Activated CD4-positive, alpha-beta T cell treated with anti-CD3 and anti-CD28 coated beads, Interleukin-2, amount 10 ng/mL, durations not matched to agents 7 days and 5 days (primary cell): ENCODE measurements around the gene SPAG5. TPM values are rescaled to one million over a fixed set of nuclear protein-coding genes. Genes with fewer than 3 reads are reported as not detected.

Experiments used
- CTCF ChIA-PET: fragments of 350-600 bp; sonication (Branson Sonifier 250); formaldehyde crosslinking; loops from one replicate; lab custom pipeline; 2021; ENCODE audit warnings: antibody characterized with exemption; lab: Charles Lee
- POLR2A ChIA-PET: fragments of 350-600 bp; sonication (Branson Sonifier 250); formaldehyde crosslinking; loops from one replicate; lab custom pipeline; 2021; ENCODE audit warnings: antibody characterized with exemption; lab: Charles Lee
- DNase-seq: peaks from one replicate; pipeline ENCODE4 v3.0.0-alpha.2; 2020
- H3K27ac Mint-ChIP-seq: one replicate; pipeline ENCODE4 v1.8.0; 2021; ENCODE audit warnings: mild to moderate bottlenecking, moderate library complexity, mixed read lengths
- H3K27me3 Mint-ChIP-seq: one replicate; pipeline ENCODE4 v1.8.0; 2021; ENCODE audit warnings: mixed read lengths
- H3K36me3 Mint-ChIP-seq: one replicate; pipeline ENCODE4 v1.8.0; 2021; ENCODE audit warnings: low read depth, mixed read lengths
- H3K4me1 Mint-ChIP-seq: one replicate; pipeline ENCODE4 v1.8.0; 2021; ENCODE audit warnings: mixed read lengths
- H3K4me3 Mint-ChIP-seq: one replicate; pipeline ENCODE4 v1.8.0; 2021; ENCODE audit warnings: mild to moderate bottlenecking, moderate library complexity, mixed read lengths
- H3K9me3 Mint-ChIP-seq: one replicate; pipeline ENCODE4 v1.8.0; 2021; ENCODE audit warnings: mixed read lengths
- total RNA-seq, 2 experiments: library from RNA; stranded (reverse); gene quantifications; one replicate each; pipeline ENCODE4 v1.2.3, GENCODE V29; 2021

SPAG5 gene, protein sequence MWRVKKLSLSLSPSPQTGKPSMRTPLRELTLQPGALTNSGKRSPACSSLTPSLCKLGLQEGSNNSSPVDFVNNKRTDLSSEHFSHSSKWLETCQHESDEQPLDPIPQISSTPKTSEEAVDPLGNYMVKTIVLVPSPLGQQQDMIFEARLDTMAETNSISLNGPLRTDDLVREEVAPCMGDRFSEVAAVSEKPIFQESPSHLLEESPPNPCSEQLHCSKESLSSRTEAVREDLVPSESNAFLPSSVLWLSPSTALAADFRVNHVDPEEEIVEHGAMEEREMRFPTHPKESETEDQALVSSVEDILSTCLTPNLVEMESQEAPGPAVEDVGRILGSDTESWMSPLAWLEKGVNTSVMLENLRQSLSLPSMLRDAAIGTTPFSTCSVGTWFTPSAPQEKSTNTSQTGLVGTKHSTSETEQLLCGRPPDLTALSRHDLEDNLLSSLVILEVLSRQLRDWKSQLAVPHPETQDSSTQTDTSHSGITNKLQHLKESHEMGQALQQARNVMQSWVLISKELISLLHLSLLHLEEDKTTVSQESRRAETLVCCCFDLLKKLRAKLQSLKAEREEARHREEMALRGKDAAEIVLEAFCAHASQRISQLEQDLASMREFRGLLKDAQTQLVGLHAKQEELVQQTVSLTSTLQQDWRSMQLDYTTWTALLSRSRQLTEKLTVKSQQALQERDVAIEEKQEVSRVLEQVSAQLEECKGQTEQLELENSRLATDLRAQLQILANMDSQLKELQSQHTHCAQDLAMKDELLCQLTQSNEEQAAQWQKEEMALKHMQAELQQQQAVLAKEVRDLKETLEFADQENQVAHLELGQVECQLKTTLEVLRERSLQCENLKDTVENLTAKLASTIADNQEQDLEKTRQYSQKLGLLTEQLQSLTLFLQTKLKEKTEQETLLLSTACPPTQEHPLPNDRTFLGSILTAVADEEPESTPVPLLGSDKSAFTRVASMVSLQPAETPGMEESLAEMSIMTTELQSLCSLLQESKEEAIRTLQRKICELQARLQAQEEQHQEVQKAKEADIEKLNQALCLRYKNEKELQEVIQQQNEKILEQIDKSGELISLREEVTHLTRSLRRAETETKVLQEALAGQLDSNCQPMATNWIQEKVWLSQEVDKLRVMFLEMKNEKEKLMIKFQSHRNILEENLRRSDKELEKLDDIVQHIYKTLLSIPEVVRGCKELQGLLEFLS
- total RNA-seq = 100 to 1,000 TPM; 139 to 147 TPM

- H3K4me1 Mint-ChIP-seq = peaks cover 25% of the 10 kb centered on the region
- H3K4me3 Mint-ChIP-seq = peak within 1 kb of the TSS; percentile 88
- no peaks in the 10 kb centered on the region for H3K9me3 Mint-ChIP-seq
- CTCF ChIA-PET = interaction anchor here (0.7 to 1.9 kb wide), 4 partner anchors 11 to 31 kb away, joined by 3 to 4 read pairs (median 4); partner anchors contain the start of gene ALDOC
- POLR2A ChIA-PET = interaction anchor here (1.4 kb wide), 1 partner anchor 50 kb away, joined by 3 read pairs; no protein-coding TSS in a partner anchor
- H3K36me3 Mint-ChIP-seq = peaks cover 15% of the 10 kb centered on the region
- H3K27ac Mint-ChIP-seq = peak within 1 kb of the TSS; percentile 93
- H3K27me3 Mint-ChIP-seq = no peaks in the 10 kb centered on the region
- DNase-seq = peak; percentile 95
Observed at GRCh38 chr17:28598799-28599310, at the start of gene SPAG5. SPAG5 (minus strand) TSS chr17:28599025; CDS start chr17:28598946, 79 bp downstream.

DNA sequence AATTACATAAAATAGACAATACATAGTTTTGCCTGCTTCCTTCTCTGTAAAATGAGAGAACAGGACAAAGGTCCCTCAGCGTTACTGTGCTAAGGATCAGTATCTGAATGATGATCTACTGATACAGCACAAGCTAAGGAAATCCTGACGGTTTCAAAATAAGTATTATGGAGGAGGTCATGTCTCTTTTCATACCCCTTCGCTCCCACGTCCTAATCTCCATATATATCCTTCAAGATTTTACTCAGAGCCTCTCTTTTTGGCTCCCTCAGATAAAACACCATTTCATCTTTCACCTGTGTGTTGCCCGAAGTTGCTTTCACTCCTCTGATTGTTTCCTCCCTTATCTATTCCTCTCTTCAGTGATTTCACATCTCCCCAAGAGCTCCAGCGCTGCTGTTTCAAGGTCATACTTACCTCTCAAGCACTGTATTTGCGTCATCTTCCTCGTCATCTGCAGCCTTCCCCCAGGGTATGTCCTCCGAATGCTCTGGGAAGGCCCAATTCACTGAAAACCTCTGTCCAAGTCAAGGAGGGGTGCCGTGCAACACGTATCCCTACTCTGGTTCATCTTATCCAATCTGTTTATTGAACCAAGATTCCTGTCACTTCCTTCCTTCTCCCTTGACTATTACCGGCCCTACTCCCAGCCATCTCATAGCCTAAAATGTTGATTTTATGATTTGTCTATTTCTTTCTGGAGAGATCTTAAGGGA, 47.4 kb upstream of the SPAG5 start:
- DNase-seq = no peak
- Mint-ChIP-seq H3K9me3 (no peaks in the 10 kb centered on the region), H3K27me3 (no peaks in the 10 kb centered on the region), H3K4me3 (peak overlapping the region; percentile 90), H3K4me1 (peaks cover 37% of the 10 kb centered on the region), H3K27ac (peak overlapping the region; percentile 94), H3K36me3 (peaks cover 43% of the 10 kb centered on the region)
- CTCF ChIA-PET = interaction anchor here (0.8 to 4.3 kb wide), 9 partner anchors 10 to 471 kb away, joined by 3 to 21 read pairs (median 4); partner anchors contain the start of genes SDF2, SUPT6H and TLCD1
- POLR2A ChIA-PET = no interaction called here

- H3K36me3 Mint-ChIP-seq = peaks cover 44% of the 10 kb centered on the region
- peak overlapping the region; percentile 94 for H3K27ac Mint-ChIP-seq
- peaks cover 37% of the 10 kb centered on the region for H3K4me1 Mint-ChIP-seq
- CTCF ChIA-PET = interaction anchor here (0.9 to 4.3 kb wide), 4 partner anchors 10 to 82 kb away, joined by 3 to 21 read pairs (median 10); partner anchors contain the start of genes NEK8, SDF2 and SUPT6H
- no peaks in the 10 kb centered on the region for H3K9me3 Mint-ChIP-seq
- POLR2A ChIA-PET = interaction anchor here (1.2 to 2.0 kb wide), 2 partner anchors 16 to 68 kb away, joined by 3 to 8 read pairs; partner anchors contain the start of genes ALDOC, SDF2 and SUPT6H
- H3K4me3 Mint-ChIP-seq = peak overlapping the region; percentile 90
- DNase-seq = peak; percentile 10
- H3K27me3 Mint-ChIP-seq = no peaks in the 10 kb centered on the region
Observed at GRCh38 chr17:28645576-28645939, 46.7 kb upstream of the SPAG5 start.

DNA sequence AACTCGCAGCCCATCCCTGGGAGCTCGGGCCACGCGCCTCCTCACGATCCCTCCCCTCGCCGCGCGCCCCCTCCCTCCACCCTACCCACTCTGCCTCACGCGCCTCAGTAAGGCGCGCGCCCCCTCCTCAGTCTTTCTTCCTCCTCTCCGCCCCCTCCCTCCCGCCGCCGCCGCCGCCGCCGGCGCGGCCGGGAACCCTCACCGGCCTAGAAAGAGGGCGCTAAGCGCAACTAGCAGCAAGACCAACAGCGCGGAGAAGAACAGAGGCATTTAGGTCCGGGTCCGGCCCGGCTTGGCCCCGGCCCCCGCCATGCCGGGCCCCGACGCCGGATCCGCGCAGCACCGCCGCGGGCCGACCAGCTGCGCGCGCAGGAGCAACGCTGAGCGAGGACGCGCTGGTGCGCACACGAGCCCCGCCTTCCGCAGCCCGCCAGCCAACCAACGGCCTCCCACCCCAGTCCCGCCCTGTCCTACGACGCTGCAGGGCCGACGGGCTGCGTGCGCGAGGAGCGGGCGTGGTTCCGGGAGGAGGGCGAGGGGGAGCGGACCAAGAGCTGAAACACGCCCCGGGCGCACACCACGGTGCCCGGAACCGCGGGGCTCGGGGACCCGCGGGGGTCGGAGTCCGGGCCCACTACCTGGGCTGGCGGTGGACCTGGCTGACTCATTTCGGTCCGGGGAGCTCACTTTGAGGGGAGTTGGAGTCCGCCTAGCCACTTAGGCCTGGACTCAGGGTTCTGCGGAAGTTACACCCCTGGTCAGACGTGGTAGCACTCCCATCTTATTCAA, 46.2 kb upstream of the SPAG5 start, which contains the start of gene BLTP2:
TSS of gene BLTP2 (minus strand) at position 372 of the 789 bp plus-strand sequence. CDS start at position 270, 102 bp downstream.
- peaks cover 39% of the 10 kb centered on the region for H3K4me1 Mint-ChIP-seq
- no peaks in the 10 kb centered on the region for H3K27me3 Mint-ChIP-seq
- H3K4me3 Mint-ChIP-seq = peak within 1 kb of the TSS; percentile 90
- H3K9me3 Mint-ChIP-seq = no peaks in the 10 kb centered on the region
- ChIA-PET POLR2A (interaction anchor here (1.2 to 2.0 kb wide), 2 partner anchors 16 to 68 kb away, joined by 3 to 8 read pairs; partner anchors contain the start of genes ALDOC, SDF2 and SUPT6H), CTCF (interaction anchor here (0.5 to 4.3 kb wide), 8 partner anchors 10 to 915 kb away, joined by 3 to 21 read pairs (median 4); partner anchors contain the start of genes NEK8, SDF2 and SUPT6H)
- H3K27ac Mint-ChIP-seq = peak within 1 kb of the TSS; percentile 94
- H3K36me3 Mint-ChIP-seq = peaks cover 47% of the 10 kb centered on the region
- DNase-seq = peak; percentile 97

DNA sequence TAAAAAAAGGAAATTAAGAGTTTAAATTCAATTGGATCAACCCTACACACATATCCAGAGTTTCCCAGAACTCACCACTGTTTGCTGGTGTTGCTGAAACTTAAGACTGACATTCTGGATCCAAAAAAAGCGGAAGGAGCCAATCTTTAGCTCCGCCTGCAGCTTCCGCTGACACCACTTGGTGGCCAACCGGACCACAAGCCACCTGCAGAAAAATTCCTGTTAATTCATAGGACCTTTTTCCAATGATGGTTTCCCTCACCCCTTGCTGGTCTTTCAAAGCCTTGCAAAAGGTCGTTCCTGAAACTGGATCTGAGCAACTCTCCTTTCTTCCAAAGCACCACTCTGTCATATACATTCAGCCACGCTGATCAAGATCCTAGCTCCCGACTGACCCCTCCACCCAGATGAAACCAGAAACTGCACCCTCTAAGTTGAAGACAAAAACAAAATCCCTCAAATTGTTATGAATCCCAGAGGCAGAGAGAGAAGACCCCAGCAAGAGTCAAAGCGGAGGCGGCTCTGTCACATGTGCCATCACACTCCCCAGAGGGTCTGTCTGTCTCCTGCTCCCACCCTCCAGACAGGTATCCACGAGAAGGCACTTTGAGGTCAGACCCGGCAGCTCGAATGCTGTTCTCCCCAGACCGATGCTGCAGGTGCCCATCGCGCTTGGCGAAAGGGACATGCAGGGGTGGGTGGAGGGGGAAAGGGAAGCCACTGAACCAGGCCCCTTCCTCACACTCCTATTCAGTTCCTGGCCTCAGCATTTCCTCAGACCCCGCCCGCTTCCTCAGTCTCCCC, 45.4 kb upstream of the SPAG5 start:
- Mint-ChIP-seq H3K4me3 (peak overlapping the region; percentile 90), H3K4me1 (peaks cover 39% of the 10 kb centered on the region), H3K36me3 (peaks cover 53% of the 10 kb centered on the region), H3K27me3 (no peaks in the 10 kb centered on the region), H3K27ac (peak overlapping the region; percentile 90), H3K9me3 (no peaks in the 10 kb centered on the region)
- ChIA-PET CTCF (interaction anchor here (0.6 to 4.3 kb wide), 14 partner anchors 9 to 95 kb away, joined by 3 to 21 read pairs (median 5); partner anchors contain the start of genes NEK8, PIGS, SDF2 and SUPT6H), POLR2A (interaction anchor here (1.0 to 2.0 kb wide), 3 partner anchors 17 to 67 kb away, joined by 3 to 8 read pairs (median 6); partner anchors contain the start of genes ALDOC, SDF2 and SUPT6H)
- peak; percentile 39 for DNase-seq

DNA sequence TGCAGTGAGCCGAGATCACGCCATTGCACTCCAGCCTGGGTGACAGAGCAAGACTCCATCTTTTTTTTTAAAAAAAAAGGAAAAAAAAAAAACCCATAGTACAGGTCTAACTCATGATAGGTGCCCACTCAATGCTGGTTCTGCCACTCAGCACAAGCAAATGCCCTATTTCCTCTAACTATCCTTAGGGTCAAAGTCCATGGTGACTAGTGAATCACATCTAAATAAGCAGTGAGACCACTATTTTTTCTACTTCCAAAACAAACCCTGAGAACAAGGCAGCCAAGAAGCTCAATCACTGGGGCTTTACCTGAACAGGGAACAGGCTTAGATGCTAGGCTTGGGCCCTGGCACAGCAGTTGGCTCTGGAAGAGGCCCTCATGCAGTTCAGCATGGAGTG, 42.8 kb upstream of the SPAG5 start:
- ChIA-PET CTCF (interaction anchor here (0.9 to 1.3 kb wide), 4 partner anchors 23 to 261 kb away, joined by 3 to 4 read pairs (median 3); no protein-coding TSS in a partner anchor), POLR2A (no interaction called here)
- H3K27me3 Mint-ChIP-seq = no peaks in the 10 kb centered on the region
- peaks cover 36% of the 10 kb centered on the region for H3K4me1 Mint-ChIP-seq
- peaks cover 67% of the 10 kb centered on the region for H3K36me3 Mint-ChIP-seq
- H3K9me3 Mint-ChIP-seq = no peaks in the 10 kb centered on the region
- no peak for DNase-seq
- no peak overlapping the region for H3K4me3 Mint-ChIP-seq
- H3K27ac Mint-ChIP-seq = no peak overlapping the region

GRCh38 chr17:28635506-28635905, 36.7 kb upstream of the SPAG5 start:
- no peaks in the 10 kb centered on the region for H3K9me3 Mint-ChIP-seq
- peaks cover 15% of the 10 kb centered on the region for H3K4me1 Mint-ChIP-seq
- H3K4me3 Mint-ChIP-seq = no peak overlapping the region
- no peaks in the 10 kb centered on the region for H3K27me3 Mint-ChIP-seq
- no peak overlapping the region for H3K27ac Mint-ChIP-seq
- CTCF ChIA-PET = interaction anchor here (0.9 to 3.4 kb wide), 3 partner anchors 10 to 267 kb away, joined by 3 to 21 read pairs (median 4); partner anchors contain the start of genes BLTP2 and DHRS13
- peaks cover 84% of the 10 kb centered on the region for H3K36me3 Mint-ChIP-seq
- POLR2A ChIA-PET = no interaction called here
- DNase-seq = no peak

DNA sequence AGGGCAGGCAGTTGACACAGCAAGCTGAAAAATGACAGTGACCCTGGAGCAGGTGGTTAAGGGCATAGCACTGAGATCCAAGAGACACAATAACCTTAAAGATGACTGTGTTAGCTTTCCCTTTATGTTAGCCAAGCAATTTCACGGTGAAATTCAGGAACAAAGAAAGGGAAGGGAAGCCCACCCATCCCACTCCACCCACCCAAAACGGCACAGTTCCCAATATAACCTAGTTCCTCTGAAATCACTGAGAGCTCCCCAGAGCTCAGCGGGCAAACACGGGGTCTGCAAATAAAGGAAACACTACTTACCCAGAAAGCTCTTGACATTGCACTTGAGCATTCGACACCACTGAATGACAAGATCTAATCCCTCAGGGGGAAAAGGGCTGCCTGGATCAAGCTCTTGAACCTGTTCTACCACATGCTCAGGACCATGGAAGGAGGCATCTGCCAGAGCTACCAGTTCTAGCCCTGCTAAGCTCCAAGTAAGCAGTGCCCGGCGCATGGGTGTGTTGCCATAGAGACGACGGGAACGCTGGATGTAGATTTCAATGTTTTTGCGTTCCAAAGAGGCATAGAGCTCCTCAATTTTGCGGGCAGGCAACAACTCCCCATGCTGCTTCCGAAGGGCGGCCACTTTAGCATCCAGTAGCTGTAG, 35.5 kb upstream of the SPAG5 start:
- POLR2A ChIA-PET = no interaction called here

GRCh38 chr17:28626818-28627217, 28.0 kb upstream of the SPAG5 start:
- no peak for DNase-seq
- POLR2A ChIA-PET = no interaction called here
- Mint-ChIP-seq H3K4me3 (no peak overlapping the region), H3K27ac (no peak overlapping the region), H3K9me3 (no peaks in the 10 kb centered on the region), H3K4me1 (no peaks in the 10 kb centered on the region), H3K36me3 (peaks cover 44% of the 10 kb centered on the region), H3K27me3 (no peaks in the 10 kb centered on the region)
- CTCF ChIA-PET = interaction anchor here (1.2 kb wide), 2 partner anchors 17 kb away, joined by 3 read pairs; no protein-coding TSS in a partner anchor

More for the DNA sequence above, 35.5 kb upstream of the SPAG5 start:
- Mint-ChIP-seq H3K4me1 (peaks cover 13% of the 10 kb centered on the region), H3K4me3 (no peak overlapping the region), H3K9me3 (no peaks in the 10 kb centered on the region), H3K27ac (no peak overlapping the region), H3K36me3 (peaks cover 76% of the 10 kb centered on the region), H3K27me3 (no peaks in the 10 kb centered on the region)
- no peak for DNase-seq
- CTCF ChIA-PET = interaction anchor here (0.9 to 3.4 kb wide), 4 partner anchors 11 to 77 kb away, joined by 3 to 21 read pairs (median 4); partner anchors contain the start of genes BLTP2, PROCA1, SDF2 and SUPT6H
